ENCODE results near the gene TXNDC16.

Gene TXNDC16

DNA sequence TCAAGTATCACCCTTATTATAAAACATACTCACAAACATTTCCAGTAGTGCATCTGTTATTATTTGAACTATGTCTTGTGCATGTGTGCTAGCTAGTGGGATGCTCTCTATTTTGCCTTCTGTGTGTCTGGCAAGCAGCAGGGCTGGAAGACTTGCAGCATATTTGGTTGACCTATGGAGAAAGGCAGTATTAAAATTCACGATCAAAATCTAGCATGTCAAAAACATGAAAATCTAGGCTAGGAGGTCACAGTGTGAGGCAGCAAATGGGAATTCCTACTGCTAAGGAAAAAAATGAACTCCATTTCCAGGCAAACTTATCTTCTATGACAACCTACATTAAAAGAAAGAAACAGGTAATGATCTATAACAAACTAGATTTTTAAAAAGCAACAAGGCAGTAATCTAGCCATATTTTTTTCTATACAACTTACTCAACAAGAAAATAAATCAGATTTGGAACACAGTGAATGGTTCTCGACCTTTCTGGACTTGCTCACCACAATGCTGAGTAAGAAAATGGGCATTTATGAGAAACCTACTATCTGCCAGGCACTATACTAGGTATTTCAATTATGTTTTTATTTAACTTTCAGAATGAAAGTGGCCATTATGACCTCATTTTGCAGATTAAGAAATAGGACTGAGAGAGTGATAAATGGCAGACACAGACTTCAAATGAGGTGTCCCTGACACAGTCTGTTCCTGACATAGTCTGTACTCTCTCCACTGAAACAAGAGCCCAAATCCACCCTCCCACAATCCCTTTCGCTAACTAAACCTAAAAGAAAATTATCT is 96.8 kb downstream of the TXNDC16 start:
- H3K4me3 ChIP-seq (ENCODE audit: low read length): no peak overlapping the region
- TF ChIP-seq, protein P1, sequence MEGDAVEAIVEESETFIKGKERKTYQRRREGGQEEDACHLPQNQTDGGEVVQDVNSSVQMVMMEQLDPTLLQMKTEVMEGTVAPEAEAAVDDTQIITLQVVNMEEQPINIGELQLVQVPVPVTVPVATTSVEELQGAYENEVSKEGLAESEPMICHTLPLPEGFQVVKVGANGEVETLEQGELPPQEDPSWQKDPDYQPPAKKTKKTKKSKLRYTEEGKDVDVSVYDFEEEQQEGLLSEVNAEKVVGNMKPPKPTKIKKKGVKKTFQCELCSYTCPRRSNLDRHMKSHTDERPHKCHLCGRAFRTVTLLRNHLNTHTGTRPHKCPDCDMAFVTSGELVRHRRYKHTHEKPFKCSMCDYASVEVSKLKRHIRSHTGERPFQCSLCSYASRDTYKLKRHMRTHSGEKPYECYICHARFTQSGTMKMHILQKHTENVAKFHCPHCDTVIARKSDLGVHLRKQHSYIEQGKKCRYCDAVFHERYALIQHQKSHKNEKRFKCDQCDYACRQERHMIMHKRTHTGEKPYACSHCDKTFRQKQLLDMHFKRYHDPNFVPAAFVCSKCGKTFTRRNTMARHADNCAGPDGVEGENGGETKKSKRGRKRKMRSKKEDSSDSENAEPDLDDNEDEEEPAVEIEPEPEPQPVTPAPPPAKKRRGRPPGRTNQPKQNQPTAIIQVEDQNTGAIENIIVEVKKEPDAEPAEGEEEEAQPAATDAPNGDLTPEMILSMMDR (conservative IDR thresholded peaks at IDR 0.05; ENCODE audit: low read depth, low read length): no peak
- DNase-seq (ENCODE audit: low read depth): peak; percentile 6

DNA sequence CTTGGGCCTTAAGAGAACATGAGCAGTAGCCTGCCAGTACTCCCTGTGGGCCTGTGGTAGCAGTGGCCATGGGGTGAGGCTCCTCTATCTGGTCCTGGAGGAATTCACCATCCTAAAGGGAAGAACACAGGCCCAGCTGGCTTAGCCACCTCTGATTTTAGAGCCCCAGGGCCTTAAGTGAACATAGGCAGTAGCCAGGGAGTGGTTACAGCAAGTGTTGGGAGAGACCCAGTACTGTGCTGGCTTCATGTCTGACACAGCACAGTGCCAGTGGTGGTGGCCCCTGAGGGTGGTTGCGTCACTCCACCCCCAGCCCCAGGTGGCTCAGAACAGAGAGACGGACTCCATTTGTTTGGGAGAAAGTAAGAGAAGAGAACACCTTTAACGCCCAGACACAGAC is 105.1 kb downstream of the TXNDC16 start:
- no peak overlapping the region for H3K4me3 ChIP-seq (ENCODE audit: low read length)
- TF ChIP-seq, protein P1 (conservative IDR thresholded peaks at IDR 0.05; ENCODE audit: low read depth, low read length): no peak
- no peak for DNase-seq (ENCODE audit: low read depth)

DNA sequence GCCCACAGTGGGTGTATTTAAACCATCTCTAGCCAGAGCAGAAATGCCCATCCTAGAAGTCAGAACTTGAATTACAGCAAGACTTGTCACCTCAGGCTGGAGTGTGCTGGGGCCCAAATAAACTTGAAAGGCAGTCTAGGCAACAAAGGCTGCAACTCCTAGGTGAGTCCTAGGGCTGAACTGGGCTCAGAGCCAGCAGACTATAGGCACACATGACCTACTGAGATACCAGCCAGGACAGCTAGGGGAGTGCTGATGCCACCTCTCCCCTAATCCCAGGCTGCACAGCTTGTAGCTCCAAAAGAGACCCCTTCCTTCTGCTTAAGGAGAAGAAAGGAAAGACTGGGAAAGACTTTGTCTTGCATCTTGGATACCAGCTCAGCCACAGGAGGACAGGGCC is 106.0 kb downstream of the TXNDC16 start:
- DNase-seq (ENCODE audit: low read depth): no peak
- TF ChIP-seq, protein P1 (conservative IDR thresholded peaks at IDR 0.05; ENCODE audit: low read depth, low read length): no peak
- no peak overlapping the region for H3K4me3 ChIP-seq (ENCODE audit: low read length)

DNA sequence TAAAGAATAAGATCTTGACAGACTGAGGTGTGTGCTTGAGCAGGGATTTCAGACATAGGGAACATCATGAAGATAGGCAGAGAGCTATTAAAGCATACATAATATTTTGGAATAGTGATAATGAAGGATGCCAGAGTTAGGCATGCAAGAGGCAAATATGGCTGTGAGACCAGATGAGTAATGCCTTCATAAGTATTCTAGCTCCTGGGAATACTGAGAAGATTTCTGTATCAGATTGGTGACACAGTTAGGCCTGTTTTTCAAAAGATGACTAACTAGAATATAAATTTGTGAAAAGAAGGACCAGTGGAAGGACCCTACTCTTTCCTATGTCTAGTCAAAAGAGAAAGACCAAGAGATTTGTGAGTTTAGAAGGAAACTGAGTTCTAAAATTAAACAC is 108.8 kb downstream of the TXNDC16 start:
- TF ChIP-seq, protein P1 (conservative IDR thresholded peaks at IDR 0.05; ENCODE audit: low read depth, low read length): no peak
- H3K4me3 ChIP-seq (ENCODE audit: low read length): no peak overlapping the region
- DNase-seq (ENCODE audit: low read depth): no peak

DNA sequence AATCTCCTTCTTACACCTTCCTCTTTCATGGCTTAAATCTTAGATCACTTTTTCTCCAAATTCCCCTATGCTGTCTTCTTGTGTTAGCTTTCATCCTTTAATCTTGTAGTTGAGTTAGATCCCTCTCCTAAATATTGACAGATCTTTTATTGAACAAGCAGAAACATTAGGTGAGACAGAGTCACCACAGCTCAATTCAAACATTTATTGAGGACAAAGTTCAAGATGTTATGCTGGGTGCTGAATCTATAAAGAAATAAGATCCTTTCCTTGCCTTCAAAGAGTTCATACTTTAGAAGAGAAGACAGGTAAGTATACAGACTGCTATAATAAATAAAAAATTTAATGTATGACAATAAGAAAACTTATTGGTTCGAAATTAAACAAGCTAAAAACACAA is 109.7 kb downstream of the TXNDC16 start:
- DNase-seq (ENCODE audit: low read depth): no peak
- TF ChIP-seq, protein P1 (conservative IDR thresholded peaks at IDR 0.05; ENCODE audit: low read depth, low read length): no peak
- no peak overlapping the region for H3K4me3 ChIP-seq (ENCODE audit: low read length)

DNA sequence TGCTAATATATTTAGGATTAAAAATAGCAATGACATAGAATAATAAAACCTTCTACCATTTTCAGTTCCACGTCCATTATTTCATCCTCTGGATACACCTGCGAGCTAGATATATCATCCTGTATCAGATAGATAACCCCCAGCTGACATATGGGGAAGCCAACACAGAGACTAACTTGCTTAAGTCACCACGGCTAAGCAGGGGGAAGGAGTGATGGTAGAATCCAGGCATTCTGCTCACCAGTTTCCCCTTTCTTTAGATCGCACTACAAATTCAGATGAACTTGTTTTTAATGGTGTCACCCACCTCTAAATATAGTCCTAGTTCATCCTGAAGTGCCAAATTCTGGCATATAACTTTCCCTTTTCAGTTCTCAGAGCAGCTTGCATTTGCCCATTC is 110.1 kb downstream of the TXNDC16 start:
- DNase-seq (ENCODE audit: low read depth): no peak
- H3K4me3 ChIP-seq (ENCODE audit: low read length): no peak overlapping the region
- TF ChIP-seq, protein P1 (conservative IDR thresholded peaks at IDR 0.05; ENCODE audit: low read depth, low read length): no peak

DNA sequence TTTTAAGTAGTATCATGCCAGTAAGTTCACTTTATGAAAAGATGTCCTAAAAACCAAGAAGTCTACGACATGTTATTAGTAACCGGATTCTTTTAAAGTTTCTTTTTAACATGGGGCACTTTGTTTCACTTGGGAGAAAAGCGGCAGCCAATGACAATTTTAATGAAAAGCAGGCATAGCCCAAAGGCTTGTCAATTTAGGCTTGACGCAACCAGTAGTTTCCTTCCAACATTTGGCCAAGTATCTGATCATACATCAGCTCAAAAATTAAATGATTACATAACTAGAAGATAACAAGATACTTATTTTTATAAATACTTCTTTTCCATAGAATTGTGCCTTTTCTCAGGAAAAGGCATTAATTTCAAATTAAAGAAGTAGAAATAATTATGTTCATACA is 112.8 kb downstream of the TXNDC16 start:
- no peak overlapping the region for H3K4me3 ChIP-seq (ENCODE audit: low read length)
- no peak for DNase-seq (ENCODE audit: low read depth)

More for the DNA sequence above, 112.8 kb downstream of the TXNDC16 start:
- TF ChIP-seq, protein P1 (conservative IDR thresholded peaks at IDR 0.05; ENCODE audit: low read depth, low read length): no peak

All from retinal pigment epithelial cell (primary cell).